IPS-NIHi11 (cell line): ENCODE data around the gene CDKN2B.
"Not testable (repeated sequence)": the region's sequence is repeated elsewhere in the genome, so short reads cannot be mapped to it uniquely, and the experiment has no call there.

Experiments used
- DNase-seq: peaks from one replicate; pipeline ENCODE4 v3.0.0; 2012; ENCODE audit warnings: mixed read lengths, low spot score

The CDKN2B gene

GRCh38 chr9:21969011-21969940, 39.8 kb downstream of the CDKN2B start:
- peak; percentile 63 for DNase-seq

GRCh38 chr9:21968331-21969010, 40.6 kb downstream of the CDKN2B start:
- no peak for DNase-seq

GRCh38 chr9:21967702-21968101, 41.4 kb downstream of the CDKN2B start:
- no peak for DNase-seq

GRCh38 chr9:21967169-21967568, 41.9 kb downstream of the CDKN2B start:
- no peak for DNase-seq

- no peak for DNase-seq
These were observed 42.8 kb downstream of the CDKN2B start for GRCh38 chr9:21966140-21966851.

- peak; percentile 82 for DNase-seq
These were observed 43.6 kb downstream of the CDKN2B start for GRCh38 chr9:21965401-21965951.

GRCh38 chr9:21964925-21965385, 44.1 kb downstream of the CDKN2B start:
- peak; percentile 54 for DNase-seq

- DNase-seq: no peak
These were observed 47.5 kb downstream of the CDKN2B start for GRCh38 chr9:21961569-21961968.

GRCh38 chr9:21959268-21959667, 49.8 kb downstream of the CDKN2B start:
- not testable (repeated sequence) for DNase-seq

GRCh38 chr9:21958833-21959232, 50.3 kb downstream of the CDKN2B start:
- DNase-seq: no peak
